Lung (tissue), 12 donors: ENCODE results near the gene MYD88. TPM values are rescaled to one million over a fixed set of nuclear protein-coding genes. Genes with fewer than 3 reads are reported as not detected.

Source experiments
- ATAC-seq: fragments of 200-7000 bp; cut with Tn5 transposase; one replicate; pipeline ENCODE4 v1.9.1; 2020; ENCODE audit warnings: moderate number of reproducible peaks; ENCODE audit not compliant: insufficient read depth, low FRiP score
- DNase-seq, 3 donors: peaks; one replicate each; pipeline ENCODE4 v3.0.0-alpha.2; 2013 to 2017
- H3K27ac ChIP-seq, 2 donors: one replicate each; pipeline ENCODE4 v1.5.1; 2013; ENCODE audit warnings: mild to moderate bottlenecking in 2 of 2, moderate library complexity in 2 of 2, control low read depth in 1 of 2, inconsistent platforms in 1 of 2, low read depth in 1 of 2, low read length in 1 of 2
- H3K27me3 ChIP-seq, 3 donors: one replicate each; pipeline ENCODE4 v1.5.1; 2013; ENCODE audit warnings: low read length in 2 of 3; ENCODE audit not compliant: control insufficient read depth in 3 of 3, insufficient read depth in 3 of 3
- H3K36me3 ChIP-seq, 4 donors: one replicate each; pipeline ENCODE4 v1.5.1; 2013; ENCODE audit warnings: low read length in 4 of 4, mild to moderate bottlenecking in 1 of 4, moderate library complexity in 1 of 4; ENCODE audit not compliant: control insufficient read depth in 4 of 4, insufficient read depth in 4 of 4
- H3K4me1 ChIP-seq, 5 donors: one replicate each; pipeline ENCODE4 v1.5.1; 2013; ENCODE audit warnings: low read length in 5 of 5, mild to moderate bottlenecking in 2 of 5, moderate library complexity in 1 of 5; ENCODE audit not compliant: control insufficient read depth in 5 of 5, insufficient read depth in 5 of 5
- H3K4me3 ChIP-seq: one replicate; pipeline ENCODE4 v1.5.1; 2013; ENCODE audit warnings: mild to moderate bottlenecking, control low read depth, moderate library complexity
- H3K9ac ChIP-seq, 2 donors: one replicate each; pipeline ENCODE4 v1.5.1; 2013; ENCODE audit warnings: low read length in 2 of 2, control low read depth in 1 of 2; ENCODE audit not compliant: insufficient read depth in 1 of 2
- H3K9me3 ChIP-seq, 4 donors: one replicate each; pipeline ENCODE4 v1.5.1; 2013; ENCODE audit warnings: low read length in 3 of 4, mild to moderate bottlenecking in 1 of 4, moderate library complexity in 1 of 4; ENCODE audit not compliant: control insufficient read depth in 4 of 4, insufficient read depth in 3 of 4
- CTCF ChIP-seq: IDR thresholded peaks from 2 replicates; pipeline ENCODE4 v1.5.1; 2012; ENCODE audit warnings: mild to moderate bottlenecking; ENCODE audit errors: control extremely low read depth, extremely low read depth
- WGBS, 2 donors: extraction: QIAGEN DNeasy Blood & Tissue Kit; methylation state at CpG; one replicate each; pipeline ENCODE4 v1.1.7; 2013; 5-methylcytosine and 5-hydroxymethylcytosine counted together
- polyA plus RNA-seq, 2 donors: library from polyadenylated mRNA; stranded (reverse); fragments of 200-250 nt; gene quantifications; one replicate each; pipeline ENCODE4 v1.2.1, GENCODE V29; 2013
- total RNA-seq, 2 donors: library from RNA; depleted of rRNA in 1 of 2; stranded (reverse); fragments of >200 nt in 1 of 2; gene quantifications; one replicate each; pipeline ENCODE4 v1.2.1, GENCODE V29; 2014 to 2021
- donor health status: control.
- donor health status: control.
- donor health status: Bipolar disorder and iron deficiency.
- donor health status: healthy.
- donor health status: DM: yes; HTN: yes; CAD: no.

MYD88 gene
- total and polyA plus RNA-seq, 4 donors: 32.5 to 145 (median 60.3) TPM

GRCh38 chr3:38168151-38169026 is 29.9 kb downstream of the MYD88 start:
- no peaks in the 10 kb centered on the region for H3K27me3 ChIP-seq
- peaks cover 0 to 11% (median 5%) of the 10 kb centered on the region in 5 donors for H3K4me1 ChIP-seq
- TF ChIP-seq CTCF: no peak
- H3K9ac ChIP-seq: no peak overlapping the region
- no peaks in the 10 kb centered on the region for H3K36me3 ChIP-seq
- ATAC-seq (no peak), DNase-seq (no peak)
- no peak overlapping the region for H3K4me3 ChIP-seq
- no peak overlapping the region for H3K27ac ChIP-seq
- H3K9me3 ChIP-seq: no peaks in the 10 kb centered on the region
- 96 to 97% methylated on average over 4 of the region's 4 CpGs for WGBS, 2 donors

GRCh38 chr3:38169027-38169317 is 30.5 kb downstream of the MYD88 start:
- Histone ChIP-seq H3K9me3 (no peaks in the 10 kb centered on the region), H3K36me3 (no peaks in the 10 kb centered on the region), H3K27ac (no peak overlapping the region), H3K27me3 (no peaks in the 10 kb centered on the region), H3K4me3 (no peak overlapping the region), H3K9ac (no peak overlapping the region), H3K4me1 (peaks cover 0 to 15% (median 5%) of the 10 kb centered on the region in 5 donors)
- DNase-seq (no peak), ATAC-seq (no peak)
- 69 to 84% methylated on average over 1 of the region's 1 CpG for WGBS, 2 donors
- no peak for TF ChIP-seq CTCF

GRCh38 chr3:38170722-38171121 is 32.3 kb downstream of the MYD88 start:
- Histone ChIP-seq H3K27ac (no peak overlapping the region), H3K9me3 (no peaks in the 10 kb centered on the region), H3K36me3 (no peaks in the 10 kb centered on the region), H3K4me3 (no peak overlapping the region), H3K4me1 (peaks cover 0 to 17% (median 5%) of the 10 kb centered on the region in 5 donors), H3K27me3 (no peaks in the 10 kb centered on the region), H3K9ac (no peak overlapping the region)
- WGBS, 2 donors: 93 to 96% methylated on average over 4 of the region's 4 CpGs
- DNase-seq: no peak
- ATAC-seq: no peak
- TF ChIP-seq CTCF: no peak
